Hepatocyte (in vitro differentiated cells): ENCODE results near the gene COX4I2.
"Not testable (repeated sequence)": the region's sequence is repeated elsewhere in the genome, so short reads cannot be mapped to it uniquely, and the experiment has no call there.

Experiments used
- CTCF ChIP-seq: fragments of 200-600 bp; sonication (generic); IDR thresholded peaks from 2 replicates; pipeline ENCODE4 v1.5.1; 2016; ENCODE audit warnings: antibody characterized with exemption, mild to moderate bottlenecking; ENCODE audit not compliant: poor library complexity
- EZH2phosphoT487 ChIP-seq: fragments of 200-600 bp; sonication (generic); IDR thresholded peaks from one replicate; pipeline ENCODE4 v1.6.1; 2018; ENCODE audit warnings: antibody characterized with exemption, mild to moderate bottlenecking, low read depth, moderate library complexity; ENCODE audit not compliant: unreplicated experiment, severe bottlenecking

DNA sequence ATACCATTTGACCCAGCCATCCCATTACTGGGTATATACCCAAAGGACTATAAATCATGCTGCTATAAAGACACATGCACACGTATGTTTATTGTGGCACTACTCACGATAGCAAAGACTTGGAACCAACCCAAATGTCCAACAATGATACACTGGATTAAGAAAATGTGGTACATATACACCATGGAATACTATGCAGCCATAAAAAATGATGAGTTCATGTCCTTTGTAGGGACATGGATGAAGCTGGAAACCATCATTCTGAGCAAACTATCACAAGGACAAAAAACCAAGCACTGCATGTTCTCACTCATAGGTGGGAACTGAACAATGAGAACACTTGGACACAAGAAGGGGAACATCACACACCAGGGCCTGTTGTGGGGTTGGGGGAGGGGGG, 9.7 kb upstream of the COX4I2 start:
- TF ChIP-seq CTCF, EZH2phosphoT487: not testable (repeated sequence)
